HG02588 (cell line): ENCODE data around the gene INO80.
A peak's percentile ranks its signal among the peaks of the same experiment; 100 is the strongest.
"Not testable (repeated sequence)": the region's sequence is repeated elsewhere in the genome, so short reads cannot be mapped to it uniquely, and the experiment has no call there.

Experiments used
- ATAC-seq: cut with Tn5 transposase; IDR thresholded peaks from one replicate; pipeline ENCODE4 v1.9.1; 2021; ENCODE audit warnings: mild to moderate bottlenecking, moderate library complexity; ENCODE audit not compliant: unreplicated experiment

INO80 gene

GRCh38 chr15:41116962-41117252, 827 bp upstream of the INO80 start:
- no peak for ATAC-seq

DNA sequence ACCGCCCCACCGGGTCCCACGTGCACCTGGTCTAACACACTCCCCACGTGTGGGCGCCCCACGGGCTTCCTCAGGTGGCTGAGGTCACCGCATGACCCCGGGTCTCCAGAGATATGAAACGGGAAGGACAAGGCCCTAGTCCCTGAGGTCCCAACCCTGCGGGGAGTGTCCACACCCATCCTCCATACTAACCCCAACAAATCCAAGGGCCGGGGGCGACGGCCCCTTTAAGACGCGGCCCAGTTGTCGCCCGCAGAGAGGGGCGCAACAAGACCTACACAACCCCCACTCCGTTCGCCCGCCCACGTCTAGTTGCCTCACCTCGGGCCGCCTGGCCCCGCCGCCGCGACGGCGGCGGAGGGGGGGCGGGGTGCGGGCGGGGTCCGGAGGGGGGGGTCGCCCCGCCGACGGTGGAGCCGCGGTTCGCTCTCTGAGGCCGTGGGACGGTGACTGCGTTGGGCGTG, 396 bp downstream of the INO80 start:
- ATAC-seq: peak; percentile 47

- ATAC-seq: no peak
Observed at GRCh38 chr15:41115161-41115651, 874 bp downstream of the INO80 start.

DNA sequence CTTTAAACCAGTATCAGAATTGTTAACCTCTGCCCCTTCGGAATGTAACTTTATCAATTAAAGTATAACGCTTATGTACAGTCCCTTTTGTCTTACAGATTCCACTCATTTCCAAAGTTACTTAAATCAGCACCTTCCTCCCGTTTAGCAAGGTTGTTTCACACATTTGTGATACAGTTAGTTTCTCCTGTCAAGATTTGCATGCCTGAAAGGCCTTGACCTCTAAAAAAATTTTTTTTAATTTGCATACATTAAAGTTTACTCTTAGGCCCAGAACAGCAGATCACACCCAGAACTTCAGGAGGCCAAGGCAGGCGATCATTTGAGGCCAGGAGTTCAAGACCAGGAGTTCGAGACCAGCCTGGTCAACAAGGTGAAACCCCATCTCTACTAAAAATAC, 9.1 kb downstream of the INO80 start:
- ATAC-seq: no peak

GRCh38 chr15:41105348-41106334, 10.4 kb downstream of the INO80 start:
- no peak for ATAC-seq

DNA sequence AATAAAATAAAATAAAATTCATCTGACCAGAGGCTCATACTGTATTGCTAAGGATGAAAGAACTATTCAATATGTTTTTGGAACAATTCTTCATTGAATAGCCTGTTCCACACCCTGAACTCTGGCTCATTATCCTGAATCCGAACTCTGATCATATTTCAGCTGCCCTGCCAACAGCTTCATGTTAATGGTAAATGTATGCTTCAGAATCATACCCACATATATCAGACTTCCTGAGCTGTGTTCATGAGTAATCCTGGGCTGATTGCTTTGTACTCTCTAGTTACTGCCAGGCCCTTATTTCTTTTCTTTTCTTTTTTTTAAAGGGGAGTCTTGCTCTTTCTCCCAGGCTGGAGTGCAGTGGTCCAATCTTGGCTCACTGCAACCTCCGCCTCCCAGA, 11.8 kb downstream of the INO80 start:
- no peak for ATAC-seq

- ATAC-seq: no peak
Observed at GRCh38 chr15:41102854-41103253, 13.2 kb downstream of the INO80 start.

DNA sequence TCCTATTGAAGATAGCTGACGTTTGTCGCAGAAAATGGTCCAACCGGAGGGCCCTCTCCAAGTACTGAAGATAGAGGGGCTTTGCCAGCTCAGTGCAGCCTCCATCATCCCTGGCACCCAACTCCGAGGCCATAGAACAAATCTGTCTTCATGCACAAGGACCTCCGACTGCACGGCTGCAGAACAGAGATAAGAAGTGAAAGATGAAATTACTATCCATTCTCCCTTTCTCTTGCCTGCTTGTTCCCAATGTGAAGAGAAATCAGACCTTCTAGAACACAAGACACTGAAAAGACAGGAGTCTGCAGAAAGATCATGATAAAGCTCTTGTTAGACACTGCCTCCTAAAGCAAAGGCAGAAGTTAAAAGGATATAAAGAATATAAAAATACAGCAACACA, 19.9 kb downstream of the INO80 start:
- ATAC-seq: no peak

DNA sequence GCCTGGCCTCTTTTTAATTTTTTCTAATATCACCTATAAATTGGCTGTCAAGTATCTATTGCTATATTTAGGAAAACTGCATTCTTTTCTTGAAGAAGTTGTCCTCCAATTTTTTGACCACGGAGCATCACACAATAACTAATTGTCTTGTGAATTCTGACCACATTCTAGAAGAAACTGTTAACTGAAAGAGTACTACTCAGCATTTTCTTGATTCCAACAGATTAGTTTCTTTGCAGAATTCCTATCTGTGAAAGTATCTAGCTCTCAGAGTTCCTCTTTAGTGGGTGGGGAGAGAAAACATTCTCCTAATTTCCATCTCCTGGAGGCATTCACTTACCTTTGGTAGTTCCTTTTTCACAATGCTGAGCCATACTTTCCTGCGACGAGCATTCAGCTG, 31.1 kb downstream of the INO80 start:
- no peak for ATAC-seq

- ATAC-seq: no peak
Observed at GRCh38 chr15:41080144-41080543, 35.9 kb downstream of the INO80 start.

GRCh38 chr15:41079717-41080116, 36.4 kb downstream of the INO80 start:
- no peak for ATAC-seq

- not testable (repeated sequence) for ATAC-seq
Observed at GRCh38 chr15:41078879-41079278, 37.2 kb downstream of the INO80 start.

- no peak for ATAC-seq
Observed at GRCh38 chr15:41078125-41078524, 38.0 kb downstream of the INO80 start.

GRCh38 chr15:41073028-41073427, 43.1 kb downstream of the INO80 start:
- ATAC-seq: no peak

GRCh38 chr15:41072013-41072412, 44.1 kb downstream of the INO80 start:
- ATAC-seq: no peak

DNA sequence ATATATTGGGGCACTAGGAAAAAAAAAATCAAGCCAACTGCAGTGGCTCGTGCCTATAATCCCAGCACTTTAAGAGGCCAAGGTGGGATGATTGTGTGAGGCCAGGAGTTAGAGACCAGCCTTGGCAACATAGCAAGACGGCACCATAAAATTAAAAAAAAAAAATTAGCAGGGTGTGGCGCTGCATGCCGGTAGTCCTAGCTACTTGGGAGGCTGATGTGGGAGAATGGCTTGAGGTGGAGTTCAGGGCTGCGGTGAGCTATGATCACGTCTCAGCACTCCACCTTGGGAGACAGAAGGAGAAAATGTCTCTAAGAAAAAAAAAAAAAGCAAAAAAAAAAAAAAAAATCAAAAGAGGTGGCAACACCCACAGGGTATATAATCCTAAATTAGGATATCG, 49.6 kb downstream of the INO80 start:
- no peak for ATAC-seq

DNA sequence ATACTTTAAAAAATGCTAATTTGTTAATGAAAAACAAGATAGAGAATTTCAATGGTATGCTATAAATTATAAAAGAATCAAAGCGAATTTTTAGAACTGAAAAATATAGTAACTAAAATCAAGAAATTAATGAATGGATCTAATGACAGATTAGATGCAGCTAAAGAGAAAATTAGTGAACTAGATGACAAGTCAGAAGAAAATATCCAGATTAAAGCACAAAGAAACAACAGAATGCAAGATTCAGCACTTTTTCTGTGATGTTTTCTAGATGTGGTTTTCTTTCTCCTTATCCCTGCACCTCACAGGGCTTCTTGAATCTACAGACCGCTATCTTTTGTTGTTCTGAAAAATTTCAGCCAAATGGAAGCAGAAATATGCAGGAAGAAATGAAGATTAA, 54.4 kb downstream of the INO80 start:
- ATAC-seq: no peak

- ATAC-seq: no peak
Observed at GRCh38 chr15:41060505-41060904, 55.6 kb downstream of the INO80 start.

- ATAC-seq: no peak
Observed at GRCh38 chr15:41056810-41057209, 59.3 kb downstream of the INO80 start.

- no peak for ATAC-seq
Observed at GRCh38 chr15:41055706-41056105, 60.4 kb downstream of the INO80 start.

DNA sequence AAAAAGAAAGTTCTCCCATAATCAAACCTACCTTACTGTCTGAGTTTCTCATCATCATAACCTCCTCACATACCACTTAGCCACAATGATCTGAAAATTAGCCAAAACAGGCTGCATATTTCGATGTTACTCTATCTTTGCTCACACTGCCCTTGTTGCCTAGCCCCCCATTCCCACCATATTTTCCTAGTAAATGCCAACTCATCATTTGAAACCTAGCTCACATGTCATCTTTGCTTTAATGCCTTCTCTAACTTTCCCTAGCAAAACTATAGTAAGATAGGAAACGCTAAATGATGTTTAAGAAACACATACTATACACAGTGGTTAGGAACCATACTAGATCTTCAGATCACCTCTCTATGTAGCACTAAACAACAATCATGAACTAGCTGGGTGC, 64.9 kb downstream of the INO80 start:
- ATAC-seq: no peak

DNA sequence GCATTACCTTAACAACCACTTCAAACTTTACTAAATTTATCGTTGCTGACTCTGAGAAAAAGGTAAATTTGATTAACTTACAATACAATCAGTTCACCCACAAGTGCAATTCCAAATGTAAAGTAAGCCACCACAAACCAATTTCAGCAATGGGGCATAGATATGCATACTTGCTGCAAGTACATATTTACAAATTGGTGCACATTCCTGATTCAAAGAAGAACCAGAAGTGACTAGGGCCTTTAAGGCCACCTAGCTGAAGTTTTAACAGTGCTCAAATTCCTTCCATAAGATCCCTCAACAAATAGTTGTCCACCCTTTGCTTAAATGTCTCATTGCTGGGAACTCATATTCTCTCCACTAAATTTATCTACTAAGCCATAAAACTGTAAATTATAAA, 67.2 kb downstream of the INO80 start:
- ATAC-seq: no peak

DNA sequence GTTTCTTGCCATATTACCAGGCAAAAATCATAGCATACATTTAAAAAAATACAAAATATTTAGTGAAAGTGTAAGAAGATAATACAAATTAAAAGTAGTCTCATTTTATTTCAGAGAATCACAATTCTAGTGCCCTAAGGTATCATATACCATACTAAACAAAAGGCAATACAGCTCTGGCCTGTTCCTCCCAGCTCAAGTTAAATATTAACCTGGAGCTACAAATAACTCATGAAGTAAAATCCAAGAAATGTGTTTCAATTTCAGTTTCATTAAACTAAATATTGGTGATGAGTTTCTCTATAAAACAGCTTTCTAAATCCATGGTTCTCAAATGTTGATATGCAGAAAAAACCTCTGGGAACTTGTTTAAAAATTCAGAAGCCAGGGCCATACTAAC, 67.7 kb downstream of the INO80 start:
- no peak for ATAC-seq
